H1 (cell line): ENCODE measurements around the gene DACT3.

ENCODE experiments used
- CEBPB ChIP-seq: IDR thresholded peaks from 2 replicates; pipeline ENCODE4 v1.6.1; 2012; ENCODE audit warnings: low read depth, low read length
- CTCF ChIP-seq, 3 experiments: IDR thresholded peaks; 1 replicate in 2 of 3; 2 replicates in 1 of 3; pipeline versions ENCODE4 v1.5.1 to v1.6.1; 2011; ENCODE audit warnings: low read length in 3 of 3, mild to moderate bottlenecking in 3 of 3, inconsistent platforms in 2 of 3, low read depth in 1 of 3, moderate library complexity in 1 of 3; ENCODE audit not compliant: insufficient read depth in 1 of 3; ENCODE audit errors: control extremely low read depth in 1 of 3
- EZH2 ChIP-seq: fragments of 200-600 bp; sonication (generic); IDR thresholded peaks from 2 replicates; pipeline ENCODE4 v1.7.1; 2012; ENCODE audit warnings: low read depth, mild to moderate bottlenecking, moderate library complexity, low read length, inconsistent platforms; ENCODE audit not compliant: severe bottlenecking
- FOSL1 ChIP-seq: IDR thresholded peaks from 2 replicates; pipeline ENCODE4 v1.6.1; 2011; ENCODE audit warnings: mild to moderate bottlenecking, low read depth, low read length, moderate library complexity; ENCODE audit not compliant: insufficient read depth
- SIN3A ChIP-seq, 2 experiments: IDR thresholded peaks in 1 of 2; conservative IDR thresholded peaks in 1 of 2; 2 replicates each; pipeline ENCODE4 v1.6.1; 2011 to 2012; ENCODE audit warnings: low read length in 2 of 2, improper control_type of control experiment in 1 of 2, low read depth in 1 of 2, mild to moderate bottlenecking in 1 of 2
- SIX5 ChIP-seq: IDR thresholded peaks from 2 replicates; pipeline ENCODE4 v1.6.1; 2011; ENCODE audit warnings: mild to moderate bottlenecking, low read depth, low read length
- TAF1 ChIP-seq: IDR thresholded peaks from 2 replicates; pipeline ENCODE4 v1.6.1; 2011; ENCODE audit warnings: mild to moderate bottlenecking, low read depth, low read length
- TEAD4 ChIP-seq: IDR thresholded peaks from 2 replicates; pipeline ENCODE4 v1.6.1; 2012; ENCODE audit warnings: low read depth, low read length, inconsistent platforms, mixed read lengths
- YY1 ChIP-seq: IDR thresholded peaks from 2 replicates; pipeline ENCODE4 v1.6.1; 2011; ENCODE audit warnings: low read depth, mild to moderate bottlenecking, low read length

GRCh38 chr19:46691948-46692347 is 31.0 kb upstream of the DACT3 start:
- no peak for TF ChIP-seq SIX5
- TF ChIP-seq TAF1: no peak
- no peak for TF ChIP-seq EZH2
- no peak for TF ChIP-seq CTCF (IDR thresholded peaks at IDR 0.05; ENCODE audit: control extremely low read depth in 1 of 3, insufficient read depth in 1 of 3, low read depth in 1 of 3, low read length in 3 of 3)
- TF ChIP-seq TEAD4: no peak
- TF ChIP-seq FOSL1: no peak
- TF ChIP-seq SIN3A (conservative IDR thresholded peaks at IDR 0.05 in 1 of 2, IDR thresholded peaks at IDR 0.05 in 1 of 2; ENCODE audit: low read depth in 1 of 2, low read length in 2 of 2): no peak
- no peak for TF ChIP-seq YY1
- no peak for TF ChIP-seq CEBPB
